ENCODE measurements around the gene DTHD1. TPM values are rescaled to one million over a fixed set of nuclear protein-coding genes. Genes with fewer than 3 reads are reported as not detected.

DTHD1 gene
- total and polyA plus RNA-seq, 8 donors, result 0.38 to 6.4 (median 4.3) TPM

DNA sequence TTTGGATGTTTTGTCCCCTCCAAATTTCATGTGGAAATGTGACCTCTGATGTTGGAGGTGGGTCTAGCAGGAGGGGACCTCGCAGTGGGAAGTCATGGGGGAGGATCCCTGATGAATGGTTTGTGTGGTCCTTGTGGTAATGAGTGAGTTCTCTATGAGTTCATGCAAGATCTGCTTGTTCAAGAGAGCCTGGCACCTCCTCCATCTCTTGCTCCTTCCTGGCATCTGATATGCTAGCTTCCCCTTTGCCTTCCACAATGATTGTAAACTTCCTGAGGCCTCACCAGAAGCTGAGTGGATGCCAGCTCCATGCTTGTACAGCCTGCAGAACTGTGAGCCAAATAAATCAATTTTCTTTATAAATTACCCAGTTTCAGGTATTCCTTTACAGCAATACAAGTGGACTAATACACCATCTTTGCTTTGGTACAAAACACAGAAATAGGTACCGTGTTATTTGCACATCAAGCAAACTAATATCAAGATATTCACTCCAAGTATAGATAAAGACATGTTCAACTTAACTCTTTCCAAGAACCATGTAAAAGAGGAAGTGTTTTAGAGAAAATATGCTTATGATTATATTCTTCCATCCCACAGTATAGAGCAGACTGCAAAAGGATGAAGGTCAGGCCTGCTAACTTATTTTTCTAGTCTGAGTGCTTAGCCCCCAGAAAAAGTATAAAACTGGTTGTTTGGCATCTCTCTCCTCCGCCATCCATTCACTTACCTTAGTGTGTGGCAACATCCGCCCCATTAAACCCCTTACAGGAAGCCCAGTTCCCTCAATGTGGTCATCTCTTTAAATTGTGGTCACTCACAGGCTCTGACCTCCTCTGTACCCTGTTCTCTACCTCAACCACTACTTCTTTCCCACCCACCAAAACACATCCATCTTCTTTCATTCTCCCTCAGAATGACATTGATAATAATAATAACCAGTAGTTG is 43.8 kb upstream of the DTHD1 start:
- Histone ChIP-seq H3K4me3 (no peak overlapping the region), H3K4me1 (peaks cover 0 to 30% of the 10 kb centered on the region in 2 donors), H3K27ac (no peak overlapping the region), H3K9me3 (peaks cover 0 to 8% of the 10 kb centered on the region in 2 donors), H3K27me3 (no peaks in the 10 kb centered on the region), H3K36me3 (no peaks in the 10 kb centered on the region)
- TF ChIP-seq, protein P1, sequence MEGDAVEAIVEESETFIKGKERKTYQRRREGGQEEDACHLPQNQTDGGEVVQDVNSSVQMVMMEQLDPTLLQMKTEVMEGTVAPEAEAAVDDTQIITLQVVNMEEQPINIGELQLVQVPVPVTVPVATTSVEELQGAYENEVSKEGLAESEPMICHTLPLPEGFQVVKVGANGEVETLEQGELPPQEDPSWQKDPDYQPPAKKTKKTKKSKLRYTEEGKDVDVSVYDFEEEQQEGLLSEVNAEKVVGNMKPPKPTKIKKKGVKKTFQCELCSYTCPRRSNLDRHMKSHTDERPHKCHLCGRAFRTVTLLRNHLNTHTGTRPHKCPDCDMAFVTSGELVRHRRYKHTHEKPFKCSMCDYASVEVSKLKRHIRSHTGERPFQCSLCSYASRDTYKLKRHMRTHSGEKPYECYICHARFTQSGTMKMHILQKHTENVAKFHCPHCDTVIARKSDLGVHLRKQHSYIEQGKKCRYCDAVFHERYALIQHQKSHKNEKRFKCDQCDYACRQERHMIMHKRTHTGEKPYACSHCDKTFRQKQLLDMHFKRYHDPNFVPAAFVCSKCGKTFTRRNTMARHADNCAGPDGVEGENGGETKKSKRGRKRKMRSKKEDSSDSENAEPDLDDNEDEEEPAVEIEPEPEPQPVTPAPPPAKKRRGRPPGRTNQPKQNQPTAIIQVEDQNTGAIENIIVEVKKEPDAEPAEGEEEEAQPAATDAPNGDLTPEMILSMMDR (IDR thresholded peaks at IDR 0.05), result no peak
- no peak for DNase-seq
- ATAC-seq, result no peak
- intact Hi-C loops (cut with DNase I), result no loop called here

DNA sequence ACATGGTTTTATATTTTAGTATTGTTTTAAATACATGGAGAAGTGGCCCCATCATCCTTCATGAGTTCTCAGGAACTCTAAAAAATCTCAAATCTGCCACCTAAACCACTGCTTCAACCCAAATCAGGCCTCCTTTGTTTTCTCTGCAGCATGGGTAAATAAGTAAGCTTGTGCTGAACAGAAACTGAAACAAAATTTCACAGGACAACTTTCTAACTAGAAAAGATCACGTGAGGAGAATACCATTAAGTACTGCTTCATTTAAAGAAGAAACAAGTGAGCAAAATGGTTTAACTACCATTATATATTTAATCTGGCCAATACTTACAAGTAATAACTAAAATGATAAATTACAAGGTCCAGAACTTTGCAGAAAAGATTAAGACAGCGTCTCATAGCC is 39.6 kb upstream of the DTHD1 start:
- intact Hi-C loops (cut with DNase I), result no loop called here
- TF ChIP-seq, protein P1 (IDR thresholded peaks at IDR 0.05), result no peak
- peaks cover 0 to 43% of the 10 kb centered on the region in 2 donors for H3K4me1 ChIP-seq
- ATAC-seq, result no peak
- H3K36me3 ChIP-seq, result no peaks in the 10 kb centered on the region
- peak overlapping the region; percentile 1 to 75 for H3K4me3 ChIP-seq
- no peak for DNase-seq
- peak overlapping the region in 1 of 2 donors; percentile 95 for H3K27ac ChIP-seq
- H3K27me3 ChIP-seq, result no peaks in the 10 kb centered on the region
- H3K9me3 ChIP-seq, result peaks cover 0 to 8% of the 10 kb centered on the region in 2 donors

DNA sequence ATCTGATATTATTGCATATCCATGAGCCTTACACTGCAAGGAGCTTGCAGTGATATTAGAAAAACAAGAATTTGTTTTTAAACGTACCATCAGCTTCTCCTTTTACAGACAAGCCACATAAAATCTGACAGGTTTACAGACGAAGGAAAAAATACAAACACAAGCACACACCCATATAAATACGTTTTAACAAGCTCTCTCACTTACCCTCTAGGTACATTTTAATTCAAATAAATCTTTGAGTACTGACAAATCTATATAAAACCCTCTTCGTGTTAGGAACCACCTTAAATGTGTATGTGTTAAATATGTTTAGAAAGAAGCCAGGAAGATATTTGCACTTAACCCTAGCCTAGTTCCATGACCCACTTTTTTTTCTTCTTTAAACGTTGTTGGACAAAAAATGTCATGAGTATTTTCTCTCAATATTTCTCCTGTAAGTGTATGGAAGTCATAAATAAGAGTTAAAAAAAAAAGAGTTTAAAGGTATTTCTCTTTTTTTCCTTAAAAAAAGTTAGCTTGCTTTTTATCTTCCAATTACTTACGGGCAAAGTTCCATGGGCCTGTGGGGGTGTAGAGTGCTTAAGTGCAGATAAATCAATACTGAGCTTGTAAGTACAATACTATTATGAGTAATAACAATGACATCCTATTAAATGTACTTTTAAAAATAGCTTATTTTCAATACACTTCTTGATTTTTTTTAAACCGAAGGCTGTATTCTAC is 38.6 kb upstream of the DTHD1 start:
- H3K4me3 ChIP-seq, result peak overlapping the region; percentile 52 to 75
- no peak for DNase-seq

DNA sequence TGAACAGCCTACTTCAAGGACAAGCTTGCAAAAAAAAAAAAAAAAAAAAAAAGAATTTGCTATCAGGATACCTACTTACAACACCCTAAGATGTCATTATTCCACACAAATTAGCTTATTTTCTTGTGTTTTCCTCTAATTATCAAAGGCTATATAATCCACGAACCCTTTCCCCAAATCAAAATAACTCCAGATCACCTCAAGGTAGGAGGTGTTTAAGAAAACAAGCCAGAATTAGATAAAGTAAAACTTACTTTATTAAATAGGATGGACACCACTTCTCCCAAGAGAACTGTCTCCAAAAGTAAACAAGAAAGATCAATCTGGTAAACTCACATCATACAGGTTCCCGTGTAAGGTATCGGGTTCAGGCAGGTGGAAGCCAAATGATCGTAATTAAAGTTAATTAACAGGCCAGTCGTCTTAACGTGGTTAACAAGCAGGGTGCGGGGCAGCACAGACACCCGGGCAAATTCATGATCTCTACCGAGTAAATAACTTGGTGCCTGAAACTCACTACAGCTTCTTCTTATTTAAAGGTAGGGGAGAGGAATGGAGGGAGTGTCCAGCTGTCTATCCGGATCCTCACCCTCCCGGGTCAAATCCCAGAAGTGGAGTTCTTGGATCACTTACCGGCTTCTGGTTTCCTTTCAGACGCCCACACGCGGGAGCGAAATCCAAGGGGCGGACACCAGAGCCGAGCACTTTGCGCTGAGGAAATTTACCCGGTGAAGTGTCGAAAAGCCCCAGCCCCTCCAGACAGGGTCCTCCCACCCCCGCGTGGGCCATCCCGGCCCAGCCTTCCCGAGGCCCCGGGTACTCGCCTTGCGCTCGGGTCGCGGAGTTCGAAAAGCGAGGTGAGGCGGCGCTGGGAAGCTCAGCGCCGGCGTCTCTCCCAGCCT is 37.8 kb upstream of the DTHD1 start:
- DNase-seq (peak in 3 of 4 donors; percentile 21 to 60 (median 25)), ATAC-seq (peak; percentile 63)
- Histone ChIP-seq H3K9me3 (no peaks in the 10 kb centered on the region), H3K4me3 (peak overlapping the region; percentile 52 to 75), H3K27me3 (no peaks in the 10 kb centered on the region), H3K27ac (peak overlapping the region; percentile 87 to 95), H3K36me3 (no peaks in the 10 kb centered on the region), H3K4me1 (peaks cover 0 to 35% of the 10 kb centered on the region in 2 donors)
- TF ChIP-seq, protein P1 (IDR thresholded peaks at IDR 0.05), result no peak
- intact Hi-C loops (cut with DNase I), result no loop called here

More for the DNA sequence above, 38.6 kb upstream of the DTHD1 start:
- intact Hi-C loops (cut with DNase I), result no loop called here
- TF ChIP-seq, protein P1 (IDR thresholded peaks at IDR 0.05), result no peak
- ATAC-seq, result no peak
- H3K9me3 ChIP-seq, result peaks cover 0 to 2% of the 10 kb centered on the region in 2 donors
- no peaks in the 10 kb centered on the region for H3K36me3 ChIP-seq
- peak overlapping the region in 1 of 2 donors; percentile 95 for H3K27ac ChIP-seq
- H3K27me3 ChIP-seq, result no peaks in the 10 kb centered on the region
- H3K4me1 ChIP-seq, result peaks cover 0 to 43% of the 10 kb centered on the region in 2 donors

Data from left lung (tissue), 10 donors.